Measurements from ENCODE around the gene KDM4D.
"Not testable (repeated sequence)": the region's sequence is repeated elsewhere in the genome, so short reads cannot be mapped to it uniquely, and the experiment has no call there.

The KDM4D gene

GRCh38 chr11:95035316-95035715 is 61.8 kb downstream of the KDM4D start:
- DNase-seq (ENCODE audit: low spot score) = no peak

- DNase-seq (ENCODE audit: low spot score) = not testable (repeated sequence)
Observed at GRCh38 chr11:95037356-95038035, 64.0 kb downstream of the KDM4D start.

- DNase-seq (ENCODE audit: low spot score) = no peak
Observed at GRCh38 chr11:95042239-95042638, 68.7 kb downstream of the KDM4D start.

DNA sequence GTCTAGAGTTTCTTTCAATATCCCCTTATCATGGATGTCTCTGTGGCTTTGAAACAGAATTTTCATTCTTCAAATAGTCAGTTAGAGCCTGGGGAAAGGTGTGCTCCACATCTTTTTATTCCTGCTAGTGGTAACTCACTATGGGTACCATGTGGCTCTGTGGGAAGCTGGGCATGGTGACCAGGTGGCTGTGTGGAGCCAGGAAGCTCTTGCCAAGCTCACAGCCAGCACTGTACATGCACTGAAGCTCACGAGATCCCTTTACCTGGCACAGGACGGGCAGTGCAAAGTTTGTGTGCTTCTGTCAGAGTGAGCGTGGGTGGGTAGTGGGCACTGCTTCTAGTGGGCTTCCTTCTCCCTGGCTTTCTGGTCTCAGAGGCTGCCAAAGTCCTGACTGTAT is 69.4 kb downstream of the KDM4D start:
- DNase-seq (ENCODE audit: low spot score) = no peak

DNA sequence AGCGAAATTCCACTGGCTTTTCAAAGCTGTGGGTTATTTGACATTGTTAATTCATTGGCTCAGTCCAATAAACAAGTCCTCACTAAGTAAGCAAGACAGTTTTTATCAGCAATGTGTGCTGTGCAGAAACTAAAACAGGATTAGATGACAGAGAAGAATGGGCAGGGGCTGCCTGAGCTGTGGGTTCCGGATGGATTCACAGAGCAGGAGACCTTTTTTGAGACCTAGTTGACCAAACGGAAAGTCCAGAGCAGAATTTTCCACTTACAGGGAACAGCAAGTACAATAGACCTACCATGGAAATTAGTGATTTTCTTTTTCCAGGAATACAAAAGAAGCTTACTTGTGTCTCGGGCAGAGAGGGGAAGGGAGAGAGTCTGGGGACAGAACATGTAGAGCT is 70.5 kb downstream of the KDM4D start:
- no peak for DNase-seq (ENCODE audit: low spot score)

DNA sequence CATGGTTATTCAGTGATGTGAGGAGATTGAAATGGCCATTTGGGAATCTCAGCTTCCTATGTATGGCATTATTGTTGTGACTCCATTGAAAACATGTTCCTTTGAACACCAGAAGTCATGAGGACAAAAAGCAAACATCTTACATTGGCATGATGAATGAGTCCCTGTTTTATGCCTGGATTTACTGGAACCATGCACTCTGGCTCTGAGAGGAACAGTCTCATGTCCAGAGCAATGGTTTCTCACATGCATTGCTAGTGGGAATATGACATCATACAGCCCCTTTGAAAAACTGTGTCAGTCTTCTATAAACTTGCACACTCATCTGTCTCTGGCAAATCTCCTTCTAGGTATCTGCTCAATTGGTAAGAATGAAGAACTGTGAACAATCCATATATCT is 72.3 kb downstream of the KDM4D start:
- DNase-seq (ENCODE audit: low spot score) = no peak

Data from Ammon's horn (tissue), 1 donor.